Glutamatergic neuron (in vitro differentiated cells): ENCODE data around the gene TGFB1. TPM values are rescaled to one million over a fixed set of nuclear protein-coding genes. Genes with fewer than 3 reads are reported as not detected.

Experiments
- DNase-seq: peaks from one replicate; pipeline ENCODE4 v3.0.0; 2022
- H3K27ac Mint-ChIP-seq: one replicate; pipeline ENCODE4 v1.8.0; 2020; ENCODE audit warnings: mild to moderate bottlenecking, mixed read lengths, inconsistent platforms; ENCODE audit not compliant: unreplicated experiment
- H3K27me3 Mint-ChIP-seq: one replicate; pipeline ENCODE4 v1.8.0; 2020; ENCODE audit warnings: mild to moderate bottlenecking, moderate library complexity, mixed read lengths, inconsistent platforms; ENCODE audit not compliant: unreplicated experiment
- H3K36me3 Mint-ChIP-seq: one replicate; pipeline ENCODE4 v1.8.0; 2020; ENCODE audit warnings: mild to moderate bottlenecking, mixed read lengths, inconsistent platforms; ENCODE audit not compliant: unreplicated experiment
- H3K4me1 Mint-ChIP-seq: one replicate; pipeline ENCODE4 v1.8.0; 2020; ENCODE audit warnings: mild to moderate bottlenecking, low read depth, mixed read lengths, inconsistent platforms; ENCODE audit not compliant: unreplicated experiment
- H3K4me3 Mint-ChIP-seq: one replicate; pipeline ENCODE4 v1.8.0; 2020; ENCODE audit warnings: mild to moderate bottlenecking, mixed read lengths, inconsistent platforms; ENCODE audit not compliant: unreplicated experiment
- H3K9me3 Mint-ChIP-seq: one replicate; pipeline ENCODE4 v1.8.0; 2020; ENCODE audit warnings: mild to moderate bottlenecking, moderate library complexity, mixed read lengths, inconsistent platforms; ENCODE audit not compliant: unreplicated experiment
- total RNA-seq: library from RNA; stranded (reverse); fragmentation: NEBNext Ultra II Directional; extraction: Animal tissue kit (Norgen Biotek cat#: 25700); gene quantifications from one replicate; pipeline ENCODE4 v1.2.1, GENCODE V29; 2021; ENCODE audit not compliant: unreplicated experiment
- TF ChIP-seq, protein P1 (sequence below): fragments of 200-600 bp; sonication (generic); IDR thresholded peaks from one replicate; pipeline ENCODE4 v1.5.0; 2021; ENCODE audit not compliant: partially characterized antibody, unreplicated experiment

Gene TGFB1
- total RNA-seq, 1 donor from 2014 or later: 26.0 TPM

DNA sequence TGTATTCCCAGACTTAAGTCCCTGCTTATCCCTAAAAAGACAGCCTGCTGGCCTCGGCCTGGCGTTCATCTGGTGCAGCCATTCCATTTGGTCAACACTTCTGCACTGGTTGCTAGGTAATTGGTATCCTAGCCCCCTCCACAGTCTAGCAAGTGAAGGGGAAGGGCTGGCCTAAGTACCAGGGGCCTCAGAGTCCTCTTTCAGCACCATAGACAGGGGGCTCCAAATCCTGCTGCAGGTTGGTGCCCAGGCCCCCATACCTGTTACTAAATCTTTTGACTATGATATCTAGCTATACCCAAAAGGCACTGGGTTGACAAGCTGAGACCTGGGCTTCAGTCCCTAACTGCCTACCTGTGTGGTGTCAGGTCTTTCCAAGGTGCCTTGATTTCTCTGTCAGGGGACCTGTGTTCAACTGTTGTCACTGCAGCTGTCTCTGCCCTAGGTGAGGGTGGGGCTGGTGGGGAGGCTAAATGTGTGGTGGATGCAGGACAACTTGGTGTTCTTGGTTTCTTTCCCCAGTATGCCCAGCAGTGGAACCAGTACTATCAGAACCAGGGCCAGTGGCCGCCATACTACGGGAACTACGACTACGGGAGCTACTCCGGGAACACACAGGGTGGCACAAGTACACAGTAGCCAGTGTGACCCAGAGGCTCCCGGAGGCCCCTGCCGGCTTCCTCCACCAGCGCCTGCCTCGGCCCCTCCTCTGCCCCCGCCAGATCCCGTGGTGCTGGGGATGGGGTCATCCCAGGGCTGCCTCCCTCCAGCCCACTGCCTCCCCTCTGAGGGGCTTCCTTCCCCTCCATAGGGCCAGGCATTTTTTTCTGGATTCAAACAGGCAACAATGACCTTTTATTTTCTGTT is 47.6 kb downstream of the TGFB1 start:
- Mint-ChIP-seq H3K27ac (no peak overlapping the region), H3K4me1 (peaks cover 22% of the 10 kb centered on the region), H3K9me3 (peaks cover 21% of the 10 kb centered on the region), H3K27me3 (peaks cover 15% of the 10 kb centered on the region), H3K4me3 (no peak overlapping the region), H3K36me3 (peaks cover 5% of the 10 kb centered on the region)
- TF ChIP-seq, protein P1, sequence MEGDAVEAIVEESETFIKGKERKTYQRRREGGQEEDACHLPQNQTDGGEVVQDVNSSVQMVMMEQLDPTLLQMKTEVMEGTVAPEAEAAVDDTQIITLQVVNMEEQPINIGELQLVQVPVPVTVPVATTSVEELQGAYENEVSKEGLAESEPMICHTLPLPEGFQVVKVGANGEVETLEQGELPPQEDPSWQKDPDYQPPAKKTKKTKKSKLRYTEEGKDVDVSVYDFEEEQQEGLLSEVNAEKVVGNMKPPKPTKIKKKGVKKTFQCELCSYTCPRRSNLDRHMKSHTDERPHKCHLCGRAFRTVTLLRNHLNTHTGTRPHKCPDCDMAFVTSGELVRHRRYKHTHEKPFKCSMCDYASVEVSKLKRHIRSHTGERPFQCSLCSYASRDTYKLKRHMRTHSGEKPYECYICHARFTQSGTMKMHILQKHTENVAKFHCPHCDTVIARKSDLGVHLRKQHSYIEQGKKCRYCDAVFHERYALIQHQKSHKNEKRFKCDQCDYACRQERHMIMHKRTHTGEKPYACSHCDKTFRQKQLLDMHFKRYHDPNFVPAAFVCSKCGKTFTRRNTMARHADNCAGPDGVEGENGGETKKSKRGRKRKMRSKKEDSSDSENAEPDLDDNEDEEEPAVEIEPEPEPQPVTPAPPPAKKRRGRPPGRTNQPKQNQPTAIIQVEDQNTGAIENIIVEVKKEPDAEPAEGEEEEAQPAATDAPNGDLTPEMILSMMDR: no peak
- DNase-seq: no peak

DNA sequence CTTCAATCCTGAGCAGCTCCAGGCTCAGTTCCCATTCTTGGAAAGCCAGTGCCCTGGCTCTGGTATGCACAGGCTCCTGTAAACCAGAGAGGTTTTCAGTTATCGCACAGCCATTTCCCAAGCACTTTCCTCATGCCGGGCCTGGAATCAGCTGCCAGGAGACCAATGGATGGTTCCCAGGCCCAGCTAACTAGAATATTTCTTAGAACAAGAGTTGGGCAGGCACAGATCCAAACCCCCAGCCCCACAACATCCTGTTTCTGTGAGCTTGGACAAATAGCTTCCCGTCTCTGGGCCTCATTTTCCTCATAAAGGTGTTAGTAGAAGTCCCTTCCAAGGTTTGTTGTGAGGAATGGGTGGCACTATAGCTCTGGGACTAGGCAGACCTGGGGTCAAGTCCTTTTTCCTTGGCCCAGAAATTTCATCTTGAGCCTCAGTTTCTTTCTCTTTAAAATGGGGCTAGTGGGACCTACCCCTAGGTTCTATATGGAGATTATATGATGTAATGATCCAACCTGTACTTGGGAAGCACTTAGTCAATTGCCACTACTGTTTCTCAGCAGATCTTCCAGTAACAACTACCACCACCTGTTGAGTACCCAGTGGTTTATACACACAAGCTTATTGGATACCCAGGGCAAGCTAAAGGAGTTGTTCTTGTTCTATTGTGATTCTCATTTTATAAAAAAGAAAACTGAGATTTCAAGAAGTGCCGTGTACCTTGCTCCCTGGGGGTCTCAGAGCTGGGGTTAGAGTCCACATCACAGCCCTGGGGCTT is 48.8 kb downstream of the TGFB1 start:
- no peak for DNase-seq
- TF ChIP-seq, protein P1: no peak
- H3K27me3 Mint-ChIP-seq: peaks cover 7% of the 10 kb centered on the region
- H3K9me3 Mint-ChIP-seq: peaks cover 14% of the 10 kb centered on the region
- H3K36me3 Mint-ChIP-seq: peaks cover 5% of the 10 kb centered on the region
- no peak overlapping the region for H3K27ac Mint-ChIP-seq
- peaks cover 23% of the 10 kb centered on the region for H3K4me1 Mint-ChIP-seq
- no peak overlapping the region for H3K4me3 Mint-ChIP-seq

DNA sequence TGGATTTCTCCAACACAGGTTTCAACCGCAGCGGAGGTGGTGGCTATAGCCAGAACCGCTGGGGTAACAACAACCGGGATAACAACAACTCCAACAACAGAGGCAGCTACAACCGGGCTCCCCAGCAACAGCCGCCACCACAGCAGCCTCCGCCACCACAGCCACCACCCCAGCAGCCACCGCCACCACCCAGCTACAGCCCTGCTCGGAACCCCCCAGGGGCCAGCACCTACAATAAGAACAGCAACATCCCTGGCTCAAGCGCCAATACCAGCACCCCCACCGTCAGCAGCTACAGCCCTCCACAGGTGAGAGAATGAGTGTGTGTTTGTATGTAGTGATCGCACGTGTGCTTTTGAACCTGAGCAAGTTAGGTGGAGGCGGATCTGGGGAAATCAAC is 49.8 kb downstream of the TGFB1 start:
- Mint-ChIP-seq H3K27ac (peak overlapping the region; percentile 76), H3K27me3 (peaks cover 5% of the 10 kb centered on the region), H3K36me3 (peaks cover 5% of the 10 kb centered on the region), H3K9me3 (peaks cover 8% of the 10 kb centered on the region), H3K4me1 (peaks cover 19% of the 10 kb centered on the region), H3K4me3 (no peak overlapping the region)
- no peak for DNase-seq
- TF ChIP-seq, protein P1: no peak

DNA sequence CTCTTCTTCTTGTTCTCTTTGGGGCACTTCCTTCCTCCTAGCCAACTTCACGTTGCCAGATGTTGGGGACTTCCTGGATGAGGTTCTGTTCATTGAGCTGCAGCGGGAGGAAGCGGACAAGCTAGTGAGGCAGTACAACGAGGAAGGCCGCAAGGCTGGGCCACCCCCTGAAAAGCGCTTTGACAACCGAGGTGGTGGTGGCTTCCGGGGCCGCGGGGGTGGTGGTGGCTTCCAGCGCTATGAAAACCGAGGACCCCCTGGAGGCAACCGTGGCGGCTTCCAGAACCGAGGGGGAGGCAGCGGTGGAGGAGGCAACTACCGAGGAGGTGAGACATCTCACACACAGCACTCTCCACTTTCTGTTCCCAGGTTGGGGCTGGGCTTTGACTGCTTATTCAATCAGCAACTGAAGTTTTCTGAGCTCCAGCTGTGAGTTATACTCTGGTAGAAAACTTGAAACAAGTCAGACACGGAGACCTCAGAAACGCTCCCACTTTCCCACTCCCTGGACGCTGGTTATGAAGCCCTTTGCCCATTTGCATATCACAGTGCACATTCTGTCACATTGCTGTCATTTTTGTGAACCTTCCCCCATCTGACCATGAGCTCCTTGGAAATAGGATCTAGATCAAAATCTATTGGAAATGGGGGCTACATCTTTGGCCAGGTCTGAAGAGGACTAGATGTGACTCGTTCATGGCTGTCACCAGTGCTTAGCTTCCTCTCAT is 50.9 kb downstream of the TGFB1 start:
- peaks cover 5% of the 10 kb centered on the region for H3K9me3 Mint-ChIP-seq
- peaks cover 5% of the 10 kb centered on the region for H3K27me3 Mint-ChIP-seq
- TF ChIP-seq, protein P1: no peak
- no peak overlapping the region for H3K27ac Mint-ChIP-seq
- H3K4me3 Mint-ChIP-seq: no peak overlapping the region
- peaks cover 10% of the 10 kb centered on the region for H3K4me1 Mint-ChIP-seq
- DNase-seq: no peak
- peaks cover 5% of the 10 kb centered on the region for H3K36me3 Mint-ChIP-seq
